H9 (cell line): ENCODE data around the gene UST. TPM values are rescaled to one million over a fixed set of nuclear protein-coding genes. Genes with fewer than 3 reads are reported as not detected.
"Not testable (repeated sequence)": the region's sequence is repeated elsewhere in the genome, so short reads cannot be mapped to it uniquely, and the experiment has no call there.

Experiments used
- DNase-seq: peaks from one replicate; pipeline ENCODE4 v3.0.0-alpha.2; 2017
- H2AFZ ChIP-seq: one replicate; pipeline ENCODE4 v1.6.1; 2013; ENCODE audit warnings: mild to moderate bottlenecking, low read length, control low read depth, moderate library complexity
- H2AK5ac ChIP-seq: 2 replicates; pipeline ENCODE4 v1.6.1; 2013; ENCODE audit warnings: low read length, control low read depth, mixed read lengths; ENCODE audit not compliant: insufficient read length
- H2BK120ac ChIP-seq: one replicate; pipeline ENCODE4 v1.6.1; 2013; ENCODE audit warnings: low read depth, mild to moderate bottlenecking, low read length, control low read depth, inconsistent platforms; ENCODE audit not compliant: poor library complexity, severe bottlenecking
- H2BK12ac ChIP-seq: 2 replicates; pipeline ENCODE4 v1.6.1; 2013; ENCODE audit warnings: low read length, control low read depth, mixed read lengths, low read depth; ENCODE audit not compliant: insufficient read length
- H2BK15ac ChIP-seq: 2 replicates; pipeline ENCODE4 v1.6.1; 2013; ENCODE audit warnings: low read depth, low read length, control low read depth
- H2BK20ac ChIP-seq: one replicate; pipeline ENCODE4 v1.6.1; 2013; ENCODE audit warnings: low read depth, mild to moderate bottlenecking, low read length, control low read depth, inconsistent platforms; ENCODE audit not compliant: poor library complexity, severe bottlenecking
- H2BK5ac ChIP-seq: 2 replicates; pipeline ENCODE4 v1.6.1; 2013; ENCODE audit warnings: low read length, control low read depth, mixed read lengths; ENCODE audit not compliant: insufficient read length
- H3K14ac ChIP-seq: 2 replicates; pipeline ENCODE4 v1.6.1; 2013; ENCODE audit warnings: low read length, control low read depth; ENCODE audit not compliant: insufficient read depth
- H3K18ac ChIP-seq: 2 replicates; pipeline ENCODE4 v1.6.1; 2013; ENCODE audit warnings: low read depth, mild to moderate bottlenecking, mixed read lengths, low read length, control low read depth; ENCODE audit not compliant: insufficient read length
- H3K23ac ChIP-seq: 2 replicates; pipeline ENCODE4 v1.6.1; 2013; ENCODE audit warnings: low read length, control low read depth, mixed read lengths, low read depth; ENCODE audit not compliant: insufficient read length
- H3K23me2 ChIP-seq: 2 replicates; pipeline ENCODE4 v1.6.1; 2013; ENCODE audit warnings: low read depth, mild to moderate bottlenecking, mixed read lengths, low read length, control low read depth; ENCODE audit not compliant: insufficient read length, poor library complexity, severe bottlenecking
- H3K27ac ChIP-seq: 2 replicates; pipeline ENCODE4 v1.5.1; 2013; ENCODE audit warnings: low read length, control low read depth, mixed read lengths, low read depth; ENCODE audit not compliant: insufficient read length
- H3K27me3 ChIP-seq: 2 replicates; pipeline ENCODE4 v1.6.1; 2013; ENCODE audit warnings: low read length, control low read depth, inconsistent platforms; ENCODE audit not compliant: insufficient read depth
- H3K4ac ChIP-seq: 2 replicates; pipeline ENCODE4 v1.6.1; 2013; ENCODE audit warnings: low read depth, mild to moderate bottlenecking, control low read depth, inconsistent platforms, low read length, moderate library complexity
- H3K4me1 ChIP-seq: 2 replicates; pipeline ENCODE4 v1.6.1; 2013; ENCODE audit warnings: low read length, control low read depth, inconsistent platforms; ENCODE audit not compliant: insufficient read depth
- H3K4me2 ChIP-seq: 2 replicates; pipeline ENCODE4 v1.6.1; 2013; ENCODE audit warnings: low read length, control low read depth, mixed read lengths; ENCODE audit not compliant: insufficient read length, insufficient read depth
- H3K56ac ChIP-seq: 2 replicates; pipeline ENCODE4 v1.6.1; 2013; ENCODE audit warnings: low read depth, mild to moderate bottlenecking, mixed read lengths, low read length, control low read depth; ENCODE audit not compliant: insufficient read length
- H3K79me1 ChIP-seq: 2 replicates; pipeline ENCODE4 v1.6.1; 2013; ENCODE audit warnings: low read depth, mild to moderate bottlenecking, moderate library complexity, low read length, control low read depth, inconsistent platforms; ENCODE audit not compliant: insufficient read depth, poor library complexity, severe bottlenecking
- H3K79me2 ChIP-seq: 2 replicates; pipeline ENCODE4 v1.6.1; 2013; ENCODE audit warnings: low read length, control low read depth, inconsistent platforms; ENCODE audit not compliant: insufficient read depth
- H3K9ac ChIP-seq: 2 replicates; pipeline ENCODE4 v1.6.1; 2013; ENCODE audit warnings: low read length, control low read depth, mixed read lengths; ENCODE audit not compliant: insufficient read length; ENCODE audit errors: extremely low read depth
- H3K9me3 ChIP-seq: one replicate; pipeline ENCODE4 v1.6.1; 2013; ENCODE audit warnings: low read depth, low read length, inconsistent platforms; ENCODE audit not compliant: control insufficient read depth
- H3T11ph ChIP-seq: one replicate; pipeline ENCODE4 v1.6.1; 2013; ENCODE audit warnings: mild to moderate bottlenecking, low read length, control low read depth, inconsistent platforms
- H4K20me1 ChIP-seq: one replicate; pipeline ENCODE4 v1.6.1; 2013; ENCODE audit not compliant: control insufficient read depth, insufficient read length, insufficient read depth
- H4K5ac ChIP-seq: 2 replicates; pipeline ENCODE4 v1.6.1; 2013; ENCODE audit warnings: low read depth, mild to moderate bottlenecking, mixed read lengths, low read length, control low read depth; ENCODE audit not compliant: insufficient read length
- H4K8ac ChIP-seq: replicated peaks from 2 replicates; pipeline ENCODE4 v1.6.1; 2013; ENCODE audit warnings: low read length, control low read depth, mixed read lengths, low read depth; ENCODE audit not compliant: insufficient read length
- H4K91ac ChIP-seq: 2 replicates; pipeline ENCODE4 v1.6.1; 2013; ENCODE audit warnings: low read depth, mild to moderate bottlenecking, moderate library complexity, mixed read lengths, low read length, control low read depth; ENCODE audit not compliant: insufficient read length
- H3K27ac Mint-ChIP-seq, 3 experiments: 2 replicates in 2 of 3; 3 replicates in 1 of 3; pipeline ENCODE4 v1.8.0; 2020 to 2021; ENCODE audit warnings: mixed read lengths in 3 of 3, mild to moderate bottlenecking in 1 of 3, moderate library complexity in 1 of 3
- H3K27me3 Mint-ChIP-seq: 2 replicates; pipeline ENCODE4 v1.8.0; 2021; ENCODE audit warnings: low read depth, mild to moderate bottlenecking, moderate library complexity, mixed read lengths
- H3K36me3 Mint-ChIP-seq, 3 experiments: 2 replicates in 2 of 3; 3 replicates in 1 of 3; pipeline ENCODE4 v1.8.0; 2020 to 2021; ENCODE audit warnings: low read depth in 3 of 3, mixed read lengths in 3 of 3; ENCODE audit not compliant: insufficient read depth in 1 of 3
- H3K4me1 Mint-ChIP-seq, 2 experiments: 2 replicates each; pipeline ENCODE4 v1.8.0; 2020; ENCODE audit warnings: mixed read lengths in 2 of 2
- H3K4me3 Mint-ChIP-seq, 2 experiments: 2 replicates in 1 of 2; 3 replicates in 1 of 2; pipeline ENCODE4 v1.8.0; 2020 to 2021; ENCODE audit warnings: mild to moderate bottlenecking in 2 of 2, mixed read lengths in 2 of 2, moderate library complexity in 1 of 2
- H3K9me3 Mint-ChIP-seq, 2 experiments: 2 replicates in 1 of 2; 3 replicates in 1 of 2; pipeline ENCODE4 v1.8.0; 2020; ENCODE audit warnings: mild to moderate bottlenecking in 2 of 2, mixed read lengths in 2 of 2, moderate library complexity in 1 of 2
- CTCF ChIP-seq: fragments of 200-600 bp; sonication (generic); conservative IDR thresholded peaks from 3 replicates; pipeline ENCODE4 v1.8.0; 2021; ENCODE audit warnings: antibody characterized with exemption, mild to moderate bottlenecking
- WGBS: extraction: QIAGEN DNeasy Blood & Tissue Kit; methylation state at CpG from one replicate; pipeline ENCODE4 v1.1.7; 2013; ENCODE audit warnings: missing lambda C conversion rate, low lambda C conversion rate, mixed read lengths; ENCODE audit not compliant: insufficient read length; ENCODE audit errors: extremely low coverage; 5-methylcytosine and 5-hydroxymethylcytosine counted together
- total RNA-seq: library from RNA; stranded (reverse); gene quantifications from 2 replicates; pipeline ENCODE4 v1.2.1, GENCODE V29; 2021

The UST gene
- total RNA-seq, 1 experiment from 2014 or later = 14.4 TPM

GRCh38 chr6:148857798-148858390 is 111.1 kb downstream of the UST start:
- Histone ChIP-seq H2BK12ac (no peak overlapping the region), H3K23ac (no peak overlapping the region), H4K91ac (no peak overlapping the region), H3K79me2 (peaks cover 16% of the 10 kb centered on the region; the same call in 1 of the 2 replicates), H4K20me1 (no peaks in the 10 kb centered on the region), H3T11ph (no peak overlapping the region), H3K18ac (no peak overlapping the region), H3K27ac (no peak overlapping the region), H3K9ac (no peak overlapping the region), H3K14ac (no peak overlapping the region), H3K9me3 (no peaks in the 10 kb centered on the region), H3K23me2 (no peaks in the 10 kb centered on the region), H2BK120ac (no peak overlapping the region), H3K4me2 (no peak overlapping the region), H2BK20ac (no peak overlapping the region), H3K4me1 (peaks cover 6% of the 10 kb centered on the region; the same call in 1 of the 2 replicates), H3K27me3 (no peaks in the 10 kb centered on the region), H3K79me1 (peaks cover 14% of the 10 kb centered on the region), H4K8ac (no peak overlapping the region), H4K5ac (no peak overlapping the region), H3K56ac (no peak overlapping the region), H2BK5ac (no peak overlapping the region), H2BK15ac (no peak overlapping the region), H3K4ac (no peak overlapping the region), H2AK5ac (no peak overlapping the region), H2AFZ (no peak overlapping the region)
- H3K36me3 Mint-ChIP-seq = peaks cover 0 to 14% (median 0%) of the 10 kb centered on the region in 3 experiments; a peak in 4 of 7 replicates
- no peak overlapping the region; a peak in 1 of 7 replicates for H3K27ac Mint-ChIP-seq
- peaks cover 3 to 12% of the 10 kb centered on the region in 2 experiments; a peak in 4 of 5 replicates for H3K9me3 Mint-ChIP-seq
- peaks cover 2% of the 10 kb centered on the region for H3K27me3 Mint-ChIP-seq
- no CpG with 5 or more reads among the region's 3 CpGs for WGBS
- no peak overlapping the region for H3K4me3 Mint-ChIP-seq
- no peak for DNase-seq
- peaks cover 31 to 36% of the 10 kb centered on the region in 2 experiments for H3K4me1 Mint-ChIP-seq
- TF ChIP-seq CTCF = no peak

GRCh38 chr6:148864132-148864531 is 117.3 kb downstream of the UST start:
- H3K23ac ChIP-seq, H2BK12ac ChIP-seq, H3T11ph ChIP-seq, H3K18ac ChIP-seq, H4K91ac ChIP-seq, H3K9ac ChIP-seq, H2BK20ac ChIP-seq, H3K79me1 ChIP-seq, H3K9me3 ChIP-seq, H3K27me3 Mint-ChIP-seq, H2AFZ ChIP-seq, H2BK15ac ChIP-seq, H2BK120ac ChIP-seq, H3K4ac ChIP-seq, H3K56ac ChIP-seq, H2AK5ac ChIP-seq, H3K23me2 ChIP-seq, H4K8ac ChIP-seq, H3K36me3 Mint-ChIP-seq, H4K5ac ChIP-seq, H3K27me3 ChIP-seq, H3K27ac ChIP-seq, H3K4me1 ChIP-seq, H4K20me1 ChIP-seq, H2BK5ac ChIP-seq: not testable (repeated sequence)
- peak overlapping the region in 1 of 2 experiments; percentile 68; a peak in 3 of 5 replicates for H3K4me3 Mint-ChIP-seq
- peak overlapping the region in 1 of 3 experiments; percentile 93; a peak in 3 of 7 replicates for H3K27ac Mint-ChIP-seq
- WGBS = no CpG with 5 or more reads among the region's 16 CpGs
- Histone ChIP-seq H3K79me2 (peaks cover 15% of the 10 kb centered on the region; the same call in 1 of the 2 replicates), H3K4me2 (peak overlapping the region; percentile 35), H3K14ac (peak overlapping the region; percentile 67; the same call in 1 of the 2 replicates)
- DNase-seq = peak; percentile 55
- peaks cover 60 to 61% of the 10 kb centered on the region in 2 experiments for H3K4me1 Mint-ChIP-seq
- H3K9me3 Mint-ChIP-seq = peaks cover 0 to 15% of the 10 kb centered on the region in 2 experiments; a peak in 3 of 5 replicates
